Measurements from ENCODE around the gene PCDHA5.
"Not testable (repeated sequence)": the region's sequence is repeated elsewhere in the genome, so short reads cannot be mapped to it uniquely, and the experiment has no call there.

PCDHA5 gene

GRCh38 chr5:140833993-140834392, 12.6 kb downstream of the PCDHA5 start, which contains the start of gene PCDHA7:
Gene PCDHA7, plus strand, starts transcription at chr5:140834269. Its CDS starts 115 bp downstream, at chr5:140834384.
- H3K4me2 ChIP-seq = no peak within 1 kb of the TSS
- no peak within 1 kb of the TSS for H3K4me3 ChIP-seq (IDR thresholded peaks at IDR 0.05; ENCODE audit: insufficient read depth, low read depth, low read length)
- no peak for TF ChIP-seq CTCF (conservative IDR thresholded peaks at IDR 0.05; ENCODE audit: low read depth, low read length)
- H3K27me3 ChIP-seq (ENCODE audit: insufficient read depth, low read depth) = no peaks in the 10 kb centered on the region
- H3K36me3 ChIP-seq (ENCODE audit: insufficient read depth) = no peaks in the 10 kb centered on the region
- no peaks in the 10 kb centered on the region for H3K79me2 ChIP-seq (ENCODE audit: insufficient read depth, low read depth)
- no peaks in the 10 kb centered on the region for H3K4me1 ChIP-seq (ENCODE audit: low read depth, poor library complexity, severe bottlenecking)
- H3K9ac ChIP-seq = no peak within 1 kb of the TSS
- H4K20me1 ChIP-seq (ENCODE audit: insufficient read depth) = no peaks in the 10 kb centered on the region
- H2AFZ ChIP-seq (ENCODE audit: low read depth) = no peak within 1 kb of the TSS
- no peak within 1 kb of the TSS for H3K27ac ChIP-seq

GRCh38 chr5:140834439-140835008, 13.1 kb downstream of the PCDHA5 start:
- H3K4me3 ChIP-seq (IDR thresholded peaks at IDR 0.05; ENCODE audit: insufficient read depth, low read depth, low read length) = not testable (repeated sequence)

GRCh38 chr5:140835622-140836510, 14.5 kb downstream of the PCDHA5 start:
- Histone ChIP-seq H2AFZ (ENCODE audit: low read depth) (no peak overlapping the region), H4K20me1 (ENCODE audit: insufficient read depth) (no peaks in the 10 kb centered on the region), H3K79me2 (ENCODE audit: insufficient read depth, low read depth) (no peaks in the 10 kb centered on the region), H3K36me3 (ENCODE audit: insufficient read depth) (no peaks in the 10 kb centered on the region), H3K27ac (no peak overlapping the region), H3K4me3 (IDR thresholded peaks at IDR 0.05; ENCODE audit: insufficient read depth, low read depth, low read length) (no peak overlapping the region), H3K9ac (no peak overlapping the region), H3K4me1 (ENCODE audit: low read depth, poor library complexity, severe bottlenecking) (no peaks in the 10 kb centered on the region), H3K27me3 (ENCODE audit: insufficient read depth, low read depth) (no peaks in the 10 kb centered on the region), H3K4me2 (no peak overlapping the region)
- no peak for TF ChIP-seq CTCF (conservative IDR thresholded peaks at IDR 0.05; ENCODE audit: low read depth, low read length)

More at GRCh38 chr5:140834439-140835008, 13.1 kb downstream of the PCDHA5 start:
- not testable (repeated sequence) for H3K4me2 ChIP-seq; H3K79me2 ChIP-seq (ENCODE audit: insufficient read depth, low read depth); H4K20me1 ChIP-seq (ENCODE audit: insufficient read depth); H3K9ac ChIP-seq; H3K4me1 ChIP-seq (ENCODE audit: low read depth, poor library complexity, severe bottlenecking); H3K36me3 ChIP-seq (ENCODE audit: insufficient read depth); H2AFZ ChIP-seq (ENCODE audit: low read depth); H3K27ac ChIP-seq; H3K27me3 ChIP-seq (ENCODE audit: insufficient read depth, low read depth)

- Histone ChIP-seq H3K4me1 (ENCODE audit: low read depth, poor library complexity, severe bottlenecking) (no peaks in the 10 kb centered on the region), H3K36me3 (ENCODE audit: insufficient read depth) (no peaks in the 10 kb centered on the region), H4K20me1 (ENCODE audit: insufficient read depth) (no peaks in the 10 kb centered on the region), H2AFZ (ENCODE audit: low read depth) (no peak within 1 kb of the TSS), H3K4me3 (IDR thresholded peaks at IDR 0.05; ENCODE audit: insufficient read depth, low read depth, low read length) (no peak within 1 kb of the TSS), H3K9ac (no peak within 1 kb of the TSS), H3K4me2 (no peak within 1 kb of the TSS), H3K79me2 (ENCODE audit: insufficient read depth, low read depth) (no peaks in the 10 kb centered on the region), H3K27ac (no peak within 1 kb of the TSS), H3K27me3 (ENCODE audit: insufficient read depth, low read depth) (no peaks in the 10 kb centered on the region)
- TF ChIP-seq CTCF (conservative IDR thresholded peaks at IDR 0.05; ENCODE audit: low read depth, low read length) = 0 out of 2 replicates have a peak, but pooled peaks have one; percentile 27
Observed at GRCh38 chr5:140840978-140841962, 19.9 kb downstream of the PCDHA5 start, which contains the start of gene PCDHA8. Gene PCDHA8, plus strand, starts transcription at chr5:140841187. Its CDS starts 135 bp downstream, at chr5:140841322.

Measured in KMS-11 (cell line).